ENCODE results near the gene ATMIN.

- no peak for TF ChIP-seq CTCF (IDR thresholded peaks at IDR 0.05)
- no peak for TF ChIP-seq POLR2A (IDR thresholded peaks at IDR 0.05)
These were observed 7.2 kb downstream of the ATMIN start for GRCh38 chr16:81042821-81043220.
